ENCODE data around the gene TBC1D24. TPM values are rescaled to one million over a fixed set of nuclear protein-coding genes. Genes with fewer than 3 reads are reported as not detected.

TBC1D24 gene
- total and polyA plus RNA-seq, 9 of the 15 experiments (the other 6 are each of a cell fraction or from before 2014, with no cell fraction given) = 1.7 to 22.6 (median 7.2) TPM

GRCh38 chr16:2474877-2475412 lies at the start of gene TBC1D24 (continued):
- TF ChIP-seq HMGN3 (IDR thresholded peaks at IDR 0.05; ENCODE audit: borderline replicate concordance, extremely low read depth, insufficient read length, low read depth, low read length) = peak; percentile 72
- no peak for TF ChIP-seq RNF2 (IDR thresholded peaks at IDR 0.05)
- no peak for TF ChIP-seq HDGF (IDR thresholded peaks at IDR 0.05)
- no peak for TF ChIP-seq PBX2 (CRISPR knock-in tag; IDR thresholded peaks at IDR 0.05; ENCODE audit: low read depth)
- TF ChIP-seq PBX2 (tag; conservative IDR thresholded peaks at IDR 0.05; ENCODE audit: low read depth) = no peak
- TF ChIP-seq NBN (IDR thresholded peaks at IDR 0.05; ENCODE audit: low read depth) = no peak
- TF ChIP-seq RBM39 (optimal IDR thresholded peaks at IDR 0.05; ENCODE audit: low read depth, low read length) = no peak
- no peak for TF ChIP-seq ZFP30 (CRISPR knock-in tag; IDR thresholded peaks at IDR 0.05; ENCODE audit: borderline replicate concordance)
- no peak for TF ChIP-seq ZNF23 (CRISPR knock-in tag; IDR thresholded peaks at IDR 0.05)
- no peak for TF ChIP-seq SMARCE1 (IDR thresholded peaks at IDR 0.05)
- TF ChIP-seq ARID2 (IDR thresholded peaks at IDR 0.05) = no peak
- no peak for TF ChIP-seq ZNF24 (IDR thresholded peaks at IDR 0.05)
- TF ChIP-seq CHD7 (IDR thresholded peaks at IDR 0.05; ENCODE audit: low read depth, low read length) = no peak
- TF ChIP-seq GABPA (tag; conservative IDR thresholded peaks at IDR 0.05; ENCODE audit: low read depth) = peak; percentile 71; the same call in 1 of the 2 replicates
- TF ChIP-seq SRSF9 (IDR thresholded peaks at IDR 0.05; ENCODE audit: borderline replicate concordance, low read depth, low read length) = no peak
- TF ChIP-seq NCOA1 (IDR thresholded peaks at IDR 0.05; ENCODE audit: low read depth) = no peak
